Measurements from ENCODE around the gene LPO. TPM values are rescaled to one million over a fixed set of nuclear protein-coding genes. Genes with fewer than 3 reads are reported as not detected.

Gene LPO
- total and polyA plus RNA-seq, 2 donors (not counting 3 experiments of a cell fraction or from before 2014, with no cell fraction given): not detected

- DNase-seq (ENCODE audit: low read depth, low spot score) (no peak), FAIRE-seq (no peak)
- Histone ChIP-seq H3K4me3 (replicated peaks in 1 of 3; ENCODE audit: insufficient read depth in 1 of 3, low read depth in 1 of 3, low read length in 3 of 3) (no peak overlapping the region), H3K79me2 (ENCODE audit: control insufficient read depth, insufficient read depth, low read length) (no peaks in the 10 kb centered on the region), H3K4me1 (ENCODE audit: control insufficient read depth, extremely low read depth, insufficient read depth, low read length) (no peaks in the 10 kb centered on the region), H4K20me1 (replicated peaks; ENCODE audit: control insufficient read depth, extremely low read depth, insufficient read depth, low read length) (no peaks in the 10 kb centered on the region), H3K36me3 (ENCODE audit: control insufficient read depth in 2 of 2, extremely low read depth in 1 of 2, insufficient read depth in 2 of 2, low read length in 2 of 2) (no peaks in the 10 kb centered on the region), H3K9me1 (replicated peaks; ENCODE audit: control insufficient read depth, extremely low read depth, insufficient read depth, low read length) (no peaks in the 10 kb centered on the region), H3K27ac (ENCODE audit: insufficient read depth, low read depth, low read length) (no peak overlapping the region), H3K27me3 (ENCODE audit: control insufficient read depth in 2 of 2, insufficient read depth in 2 of 2, low read length in 2 of 2) (no peaks in the 10 kb centered on the region), H3K9me3 (replicated peaks; ENCODE audit: control insufficient read depth, insufficient read depth, low read length) (no peaks in the 10 kb centered on the region), H3K9ac (replicated peaks; ENCODE audit: extremely low read depth, insufficient read depth, low read length) (no peak overlapping the region), H2AFZ (ENCODE audit: low read depth, low read length) (no peak overlapping the region), H3K4me2 (ENCODE audit: insufficient read depth, low read length) (no peak overlapping the region)
- intact Hi-C loops (cut with micrococcal nuclease): no loop called here
- dilution Hi-C loops (cut with MboI; ENCODE audit: extremely low pct_ligation_motif_present, low sequenced_read_pairs): no loop called here
- CTCF ChIA-PET: interaction anchor here (0.8 to 5.6 kb wide), 10 partner anchors 12 to 141 kb away, joined by 3 to 79 read pairs (median 8); partner anchors contain the start of gene RNF43
- BruUV-seq (replicated peaks): no TSS peak
- POLR2A ChIA-PET: no interaction called here
- TF ChIP-seq CTCF (IDR thresholded peaks at IDR 0.05; ENCODE audit: extremely low read depth in 1 of 2, insufficient read depth in 1 of 2, low read depth in 1 of 2, low read length in 2 of 2) (no peak), FOS (IDR thresholded peaks at IDR 0.05; ENCODE audit: borderline replicate concordance, insufficient read depth, low read length) (no peak), POLR2AphosphoS5 (IDR thresholded peaks at IDR 0.05; ENCODE audit: insufficient read depth, low read depth, low read length) (no peak), MYC (IDR thresholded peaks at IDR 0.05; ENCODE audit: low read depth, low read length) (no peak), JUN (IDR thresholded peaks at IDR 0.05; ENCODE audit: borderline replicate concordance, insufficient read depth, insufficient read length, low read depth) (no peak), POLR2A (IDR thresholded peaks at IDR 0.05; ENCODE audit: low read depth, low read length) (no peak), MAX (IDR thresholded peaks at IDR 0.05; ENCODE audit: insufficient read depth, insufficient read length) (no peak), GATA2 (IDR thresholded peaks at IDR 0.05; ENCODE audit: insufficient read depth, insufficient read length, low read depth, low read length) (no peak), EZH2 (IDR thresholded peaks at IDR 0.05; ENCODE audit: borderline replicate concordance, low read depth, low read length, severe bottlenecking) (no peak)
Measured at GRCh38 chr17:58316260-58316960, 78.0 kb downstream of the LPO start.

All from endothelial cell of umbilical vein (primary cell).